GM10248 (cell line): Measurements from ENCODE around the gene HMG20B.

Experiments used
- CTCF ChIA-PET: fragments of 300-600 bp; sonication (Branson Sonifier 250); formaldehyde crosslinking; extraction: SDS; loops from one replicate; lab custom pipeline; 2021; ENCODE audit warnings: antibody characterized with exemption; lab: Yijun Ruan, JAX
- POLR2A ChIA-PET: fragments of 350-650 bp; sonication (Branson Sonifier 250); formaldehyde crosslinking; extraction: SDS; loops from one replicate; lab custom pipeline; 2020; ENCODE audit warnings: antibody characterized with exemption; lab: Yijun Ruan, JAX
- DNase-seq: peaks from one replicate; pipeline ENCODE4 v3.0.0; 2012; ENCODE audit errors: extremely low spot score
- CTCF ChIP-seq: IDR thresholded peaks from 2 replicates; pipeline ENCODE4 v1.5.1; 2012; ENCODE audit warnings: mild to moderate bottlenecking, low read depth; ENCODE audit errors: extremely low read depth, missing control alignments, control extremely low read depth

The HMG20B gene

GRCh38 chr19:3543150-3544057 lies 29.3 kb upstream of the HMG20B start:
- TF ChIP-seq CTCF, result no peak
- ChIA-PET POLR2A (interaction anchor here (0.6 kb wide), 1 partner anchor 11 kb away, joined by 4 read pairs; no protein-coding TSS in a partner anchor), CTCF (interaction anchor here (1.2 to 3.9 kb wide), 8 partner anchors 11 to 82 kb away, joined by 3 to 24 read pairs (median 9); no protein-coding TSS in a partner anchor)
- DNase-seq, result no peak

- DNase-seq, result no peak
- TF ChIP-seq CTCF, result no peak
- CTCF ChIA-PET, result interaction anchor here (1.1 to 3.9 kb wide), 14 partner anchors 12 to 164 kb away, joined by 3 to 68 read pairs (median 7); partner anchors contain the start of genes MFSD12 and TJP3
- POLR2A ChIA-PET, result no interaction called here
Measured at GRCh38 chr19:3544058-3544376, 28.7 kb upstream of the HMG20B start.

GRCh38 chr19:3544742-3545668 lies 27.7 kb upstream of the HMG20B start:
- DNase-seq, result peak; percentile 89
- peak; percentile 99 for TF ChIP-seq CTCF
- CTCF ChIA-PET, result interaction anchor here (0.7 to 3.9 kb wide), 32 partner anchors 10 to 205 kb away, joined by 3 to 68 read pairs (median 4); partner anchors contain the start of genes MFSD12, PIP5K1C and TJP3
- POLR2A ChIA-PET, result no interaction called here

GRCh38 chr19:3545669-3546034 lies 27.1 kb upstream of the HMG20B start:
- ChIA-PET CTCF (interaction anchor here (0.8 to 3.9 kb wide), 21 partner anchors 11 to 168 kb away, joined by 3 to 68 read pairs (median 4); partner anchors contain the start of gene MFSD12), POLR2A (no interaction called here)
- no peak for TF ChIP-seq CTCF
- DNase-seq, result no peak

GRCh38 chr19:3546119-3546518 lies 26.6 kb upstream of the HMG20B start:
- ChIA-PET POLR2A (no interaction called here), CTCF (interaction anchor here (0.7 to 3.9 kb wide), 11 partner anchors 10 to 167 kb away, joined by 3 to 68 read pairs (median 4); partner anchors contain the start of gene MFSD12)
- no peak for TF ChIP-seq CTCF
- DNase-seq, result no peak

GRCh38 chr19:3547301-3547731 lies 25.4 kb upstream of the HMG20B start:
- peak; percentile 45 for TF ChIP-seq CTCF
- ChIA-PET CTCF (interaction anchor here (0.9 to 3.4 kb wide), 6 partner anchors 10 to 160 kb away, joined by 3 to 68 read pairs (median 4); partner anchors contain the start of gene MFSD12), POLR2A (no interaction called here)
- no peak for DNase-seq
